ENCODE measurements around the gene KRTAP4-12.
"Not testable (repeated sequence)": the region's sequence is repeated elsewhere in the genome, so short reads cannot be mapped to it uniquely, and the experiment has no call there.

Gene KRTAP4-12

DNA sequence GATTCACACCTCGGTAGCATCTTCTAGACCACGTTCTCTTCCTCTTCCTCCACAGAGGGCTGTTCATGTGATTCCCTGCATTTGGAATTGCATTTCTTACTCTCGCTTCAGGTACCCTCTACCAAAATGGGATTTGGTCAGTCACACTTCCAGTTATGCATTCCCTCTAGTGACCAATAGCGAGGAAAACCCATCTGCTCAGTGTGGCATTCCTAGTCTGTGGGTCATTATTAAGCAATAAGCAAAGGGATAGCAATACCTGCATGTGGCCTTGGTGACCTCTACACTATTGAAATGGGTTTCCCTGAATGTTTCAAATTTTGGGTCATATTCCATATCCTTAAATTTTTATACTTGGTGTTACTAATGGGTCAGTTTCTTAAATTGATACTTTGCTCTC, 26.0 kb upstream of the KRTAP4-12 start:
- no peak for DNase-seq (ENCODE audit: low read depth, low spot score)
- H3K9me3 ChIP-seq (ENCODE audit: low read depth, low read length): 0 out of 2 replicates have a peak, but pooled peaks cover 2% of the 10 kb centered on the region
- no peak for TF ChIP-seq POLR2AphosphoS5 (IDR thresholded peaks at IDR 0.05; ENCODE audit: borderline replicate concordance, low read depth, low read length)
- TF ChIP-seq FOXP2 (optimal IDR thresholded peaks at IDR 0.05; ENCODE audit: control extremely low read depth, extremely low read length, insufficient read depth): no peak
- H3K9ac ChIP-seq (ENCODE audit: insufficient read length): no peak overlapping the region
- peaks cover 2% of the 10 kb centered on the region; the same call in 1 of the 2 replicates for H3K36me3 ChIP-seq (ENCODE audit: insufficient read depth, low read length)
- no peak overlapping the region for H3K4me3 ChIP-seq
- peak overlapping the region; percentile 100 for H3K27ac ChIP-seq

DNA sequence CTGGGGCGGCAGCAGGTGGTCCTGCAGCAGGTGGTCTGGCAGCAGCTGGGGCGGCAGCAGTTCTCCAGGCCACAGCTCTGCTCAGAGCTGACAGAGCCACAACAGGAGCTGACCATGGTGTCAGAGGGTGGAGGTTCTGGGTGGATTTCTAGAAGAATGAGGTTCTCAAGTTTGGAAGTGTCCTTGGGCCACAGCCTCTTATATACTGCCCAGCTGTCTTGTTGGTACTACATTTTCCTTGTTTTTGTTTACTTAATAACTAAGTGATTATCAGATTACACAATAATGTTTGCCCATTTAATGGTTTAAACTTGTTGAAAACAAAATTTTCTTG, 25.6 kb upstream of the KRTAP4-12 start, which contains the start of gene KRTAP4-5:
Gene KRTAP4-5, minus strand, starts transcription at position 174 of the 334 bp plus-strand sequence. Its CDS starts 58 bp downstream, at position 116.
- H3K9me3 ChIP-seq (ENCODE audit: low read depth, low read length): no peaks in the 10 kb centered on the region
- H3K9ac ChIP-seq (ENCODE audit: insufficient read length): peak within 1 kb of the TSS; percentile 67
- TF ChIP-seq FOXP2 (optimal IDR thresholded peaks at IDR 0.05; ENCODE audit: control extremely low read depth, extremely low read length, insufficient read depth) (no peak), POLR2AphosphoS5 (IDR thresholded peaks at IDR 0.05; ENCODE audit: borderline replicate concordance, low read depth, low read length) (no peak), EZH2 (IDR thresholded peaks at IDR 0.05) (no peak)
- DNase-seq (ENCODE audit: low read depth, low spot score): no peak
- no peak within 1 kb of the TSS for H3K4me3 ChIP-seq
- H3K36me3 ChIP-seq (ENCODE audit: insufficient read depth, low read length): no peaks in the 10 kb centered on the region
- H3K27ac ChIP-seq: peak within 1 kb of the TSS; percentile 100

DNA sequence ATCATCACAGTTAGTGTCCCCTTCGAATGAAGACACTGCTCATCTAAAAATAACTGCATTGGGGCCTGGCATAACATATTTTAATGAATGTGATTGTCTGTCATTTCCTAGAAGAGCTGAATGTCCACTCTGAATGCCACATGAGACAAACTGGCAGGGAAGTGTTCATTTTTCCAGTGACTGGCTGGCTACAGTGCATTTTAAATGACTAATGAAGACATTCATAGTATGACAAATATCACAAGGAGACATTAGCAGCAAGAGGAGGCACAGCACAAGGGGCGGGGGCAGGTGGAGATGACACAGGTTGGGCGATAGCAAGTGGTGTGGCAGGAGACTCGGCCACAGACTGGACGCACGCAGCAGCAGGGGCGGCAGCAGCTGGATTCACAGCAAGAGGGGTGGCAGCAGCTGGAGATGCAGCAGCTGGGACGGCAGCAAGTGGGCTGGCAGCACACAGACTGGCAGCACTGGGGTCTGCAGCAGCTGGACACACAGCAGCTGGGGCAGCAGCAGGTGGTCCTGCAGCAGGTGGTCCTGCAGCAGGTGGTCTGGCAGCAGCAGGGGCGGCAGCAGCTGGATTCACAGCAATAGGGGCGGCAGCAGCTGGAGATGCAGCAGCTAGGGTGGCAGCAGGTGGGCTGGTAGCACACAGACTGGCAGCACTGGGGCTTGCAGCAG, 25.1 kb upstream of the KRTAP4-12 start:
- Histone ChIP-seq H3K27ac (peak overlapping the region; percentile 100), H3K9ac (ENCODE audit: insufficient read length) (peak overlapping the region; percentile 67)
- H3K36me3 ChIP-seq (ENCODE audit: insufficient read depth, low read length); H3K4me3 ChIP-seq; DNase-seq (ENCODE audit: low read depth, low spot score); H3K9me3 ChIP-seq (ENCODE audit: low read depth, low read length): not testable (repeated sequence)

DNA sequence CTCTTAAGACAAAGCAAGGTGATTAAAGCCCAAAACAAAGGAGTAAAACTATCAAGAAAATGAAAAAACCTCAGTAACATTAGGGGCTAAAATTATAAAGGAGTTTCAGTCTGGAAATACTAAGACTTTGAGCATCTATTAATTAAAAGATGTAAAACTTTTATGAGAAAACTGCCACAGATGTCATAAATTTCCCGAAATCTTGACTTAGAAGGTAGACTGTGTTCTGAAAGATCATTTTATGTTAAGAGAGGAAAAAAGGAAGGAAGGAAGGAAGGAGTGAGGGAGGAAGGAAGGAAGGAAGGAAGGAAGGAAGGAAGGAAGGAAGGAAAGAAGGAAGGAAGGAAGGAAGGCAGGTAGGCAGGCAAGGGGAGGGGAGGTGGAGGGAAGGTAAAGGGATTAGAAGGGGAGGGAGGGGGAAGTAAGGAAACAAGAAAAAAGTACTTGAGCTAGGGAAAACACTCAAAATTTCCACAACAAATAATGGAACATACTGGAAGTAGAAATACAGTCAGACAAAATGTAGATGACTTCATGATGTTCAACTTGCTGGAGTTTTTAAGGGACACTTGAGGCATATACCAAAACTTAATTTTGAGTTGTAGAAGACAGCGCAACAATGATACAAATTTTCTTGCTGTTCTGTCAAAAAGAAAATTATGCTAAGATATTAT, 23.7 kb upstream of the KRTAP4-12 start:
- peak; percentile 98 for DNase-seq (ENCODE audit: low read depth, low spot score)
- peaks cover 11% of the 10 kb centered on the region; the same call in 1 of the 2 replicates for H3K9me3 ChIP-seq (ENCODE audit: low read depth, low read length)
- peaks cover 12% of the 10 kb centered on the region; the same call in 1 of the 2 replicates for H3K36me3 ChIP-seq (ENCODE audit: insufficient read depth, low read length)
- peak overlapping the region; percentile 79 for H3K9ac ChIP-seq (ENCODE audit: insufficient read length)
- H3K4me3 ChIP-seq: peak overlapping the region; percentile 18
- TF ChIP-seq EZH2 (IDR thresholded peaks at IDR 0.05) (no peak), POLR2AphosphoS5 (IDR thresholded peaks at IDR 0.05; ENCODE audit: borderline replicate concordance, low read depth, low read length) (peak; percentile 66; the same call in 1 of the 2 replicates)
- peak overlapping the region; percentile 100 for H3K27ac ChIP-seq

DNA sequence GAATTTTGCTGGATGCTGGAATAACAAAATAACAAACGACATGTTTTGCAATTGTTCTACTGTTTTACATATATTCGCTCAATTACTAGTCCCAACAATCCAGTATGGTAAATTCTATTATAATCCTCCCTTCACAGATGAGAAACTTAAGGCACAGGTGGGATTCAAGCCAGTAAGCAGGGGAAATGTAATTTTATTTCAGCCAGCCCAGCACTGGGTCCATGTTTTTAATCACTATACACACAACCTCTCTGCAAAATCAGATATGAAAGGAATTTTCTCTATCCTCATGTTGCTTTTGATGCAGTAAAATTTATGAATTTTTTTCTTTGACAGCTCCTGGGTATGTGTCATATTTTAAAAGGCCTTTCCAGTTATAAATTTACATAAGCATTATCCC, 21.3 kb upstream of the KRTAP4-12 start:
- peaks cover 12% of the 10 kb centered on the region; the same call in 1 of the 2 replicates for H3K36me3 ChIP-seq (ENCODE audit: insufficient read depth, low read length)
- H3K27ac ChIP-seq: peak overlapping the region; percentile 100
- H3K4me3 ChIP-seq: peak overlapping the region; percentile 18; the same call in 1 of the 2 replicates
- peak; percentile 91 for DNase-seq (ENCODE audit: low read depth, low spot score)
- peak overlapping the region; percentile 79 for H3K9ac ChIP-seq (ENCODE audit: insufficient read length)
- peaks cover 15% of the 10 kb centered on the region; the same call in 1 of the 2 replicates for H3K9me3 ChIP-seq (ENCODE audit: low read depth, low read length)
- TF ChIP-seq EZH2 (IDR thresholded peaks at IDR 0.05) (no peak), FOXP2 (optimal IDR thresholded peaks at IDR 0.05; ENCODE audit: control extremely low read depth, extremely low read length, insufficient read depth) (no peak), POLR2AphosphoS5 (IDR thresholded peaks at IDR 0.05; ENCODE audit: borderline replicate concordance, low read depth, low read length) (no peak; the same call in 1 of the 2 replicates)

DNA sequence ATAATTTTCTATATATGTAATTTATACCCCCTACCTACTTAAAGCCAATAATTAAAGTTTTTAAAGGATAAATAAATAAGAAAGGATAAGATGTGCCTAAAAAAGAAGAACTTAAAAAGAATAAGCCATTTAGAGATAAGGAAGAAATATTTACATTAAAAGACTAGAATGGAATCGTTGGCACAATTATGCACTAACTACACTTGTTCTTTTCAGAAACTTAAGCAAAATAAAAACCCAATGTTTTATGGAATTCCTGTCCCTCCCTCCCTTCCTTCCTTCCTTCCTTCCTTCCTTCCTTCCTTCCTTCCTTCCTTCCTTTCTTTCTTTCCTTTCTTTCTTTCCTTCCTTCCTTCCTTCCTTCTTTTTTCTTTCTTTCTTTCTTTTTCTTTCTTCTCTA, 20.9 kb upstream of the KRTAP4-12 start:
- H3K36me3 ChIP-seq (ENCODE audit: insufficient read depth, low read length): peaks cover 12% of the 10 kb centered on the region; the same call in 1 of the 2 replicates
- no peak for TF ChIP-seq EZH2 (IDR thresholded peaks at IDR 0.05)
- no peak for TF ChIP-seq FOXP2 (optimal IDR thresholded peaks at IDR 0.05; ENCODE audit: control extremely low read depth, extremely low read length, insufficient read depth)
- no peak; the same call in 1 of the 2 replicates for TF ChIP-seq POLR2AphosphoS5 (IDR thresholded peaks at IDR 0.05; ENCODE audit: borderline replicate concordance, low read depth, low read length)
- peaks cover 15% of the 10 kb centered on the region; the same call in 1 of the 2 replicates for H3K9me3 ChIP-seq (ENCODE audit: low read depth, low read length)
- no peak overlapping the region for H3K9ac ChIP-seq (ENCODE audit: insufficient read length)
- peak overlapping the region; percentile 18; the same call in 1 of the 2 replicates for H3K4me3 ChIP-seq
- DNase-seq (ENCODE audit: low read depth, low spot score): peak; percentile 96
- peak overlapping the region; percentile 100 for H3K27ac ChIP-seq

DNA sequence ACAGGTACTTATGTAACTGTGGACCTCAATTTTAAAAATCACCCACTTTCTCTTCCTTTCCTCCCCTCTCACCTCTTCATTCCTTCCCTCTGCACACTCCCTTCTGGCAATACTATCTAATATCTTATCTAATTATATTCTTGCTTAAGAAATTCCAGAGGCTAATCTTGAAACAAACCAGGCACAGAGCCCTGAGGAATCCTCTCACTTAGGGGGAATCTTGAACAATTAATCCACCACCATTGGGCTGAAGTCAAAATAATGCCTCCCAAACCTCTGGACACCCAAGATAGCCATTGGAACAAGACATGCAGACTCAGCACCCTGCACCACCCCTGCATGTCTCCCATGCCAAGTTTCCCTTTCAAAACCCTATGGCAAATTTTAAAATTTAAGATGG, 17.4 kb upstream of the KRTAP4-12 start:
- TF ChIP-seq EZH2 (IDR thresholded peaks at IDR 0.05) (no peak), FOXP2 (optimal IDR thresholded peaks at IDR 0.05; ENCODE audit: control extremely low read depth, extremely low read length, insufficient read depth) (no peak)
- no peak for DNase-seq (ENCODE audit: low read depth, low spot score)
- Histone ChIP-seq H3K9me3 (ENCODE audit: low read depth, low read length) (peaks cover 30% of the 10 kb centered on the region; the same call in 1 of the 2 replicates), H3K9ac (ENCODE audit: insufficient read length) (no peak overlapping the region), H3K4me3 (no peak overlapping the region), H3K27ac (0 out of 2 replicates have a peak overlapping the region, but pooled peaks have one; percentile 2), H3K36me3 (ENCODE audit: insufficient read depth, low read length) (peaks cover 12% of the 10 kb centered on the region; the same call in 1 of the 2 replicates)

DNA sequence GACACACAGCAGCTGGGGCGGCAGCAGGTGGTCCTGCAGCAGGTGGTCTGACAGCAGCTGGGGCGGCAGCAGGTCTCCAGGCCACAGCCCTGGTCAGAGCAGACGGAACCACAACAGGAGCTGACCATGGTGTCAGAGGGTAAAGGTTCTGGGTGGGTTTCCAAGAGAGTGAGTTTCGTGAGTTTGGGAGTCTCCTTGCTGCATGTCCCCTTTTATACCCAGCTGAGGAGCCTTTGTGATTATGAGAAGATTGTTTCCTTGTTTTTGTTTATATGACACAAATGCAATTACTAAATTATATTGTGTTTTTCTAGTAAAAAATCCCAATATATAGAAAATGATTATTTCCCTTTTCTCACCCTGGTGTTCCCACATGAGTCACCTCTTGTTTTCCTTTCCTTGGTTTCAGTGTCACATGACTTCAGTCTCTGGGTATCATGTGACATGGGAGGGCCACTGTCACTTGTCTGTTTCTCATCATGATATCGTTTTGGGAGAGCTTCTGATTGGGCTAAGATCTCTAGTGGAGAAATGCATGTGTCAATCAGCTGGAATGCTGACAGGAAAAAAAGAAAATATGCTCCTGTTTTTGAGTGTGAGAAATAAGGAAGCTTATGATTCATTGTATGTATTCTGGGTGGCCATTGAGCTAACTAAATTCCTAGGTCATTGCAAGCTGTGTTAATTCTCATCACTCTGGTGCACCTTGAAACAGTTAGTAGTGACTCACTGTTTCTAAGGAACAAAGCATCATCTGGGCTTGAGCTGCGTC, 16.6 kb upstream of the KRTAP4-12 start, which contains the start of gene KRTAP4-6:
Gene KRTAP4-6, minus strand, starts transcription at position 185 of the 772 bp plus-strand sequence. Its CDS starts 57 bp downstream, at position 128.
- DNase-seq (ENCODE audit: low read depth, low spot score): no peak
- TF ChIP-seq FOXP2 (optimal IDR thresholded peaks at IDR 0.05; ENCODE audit: control extremely low read depth, extremely low read length, insufficient read depth) (no peak), EZH2 (IDR thresholded peaks at IDR 0.05) (no peak), POLR2AphosphoS5 (IDR thresholded peaks at IDR 0.05; ENCODE audit: borderline replicate concordance, low read depth, low read length) (no peak)
- H3K9me3 ChIP-seq (ENCODE audit: low read depth, low read length): peaks cover 30% of the 10 kb centered on the region; the same call in 1 of the 2 replicates
- H3K4me3 ChIP-seq: no peak within 1 kb of the TSS
- 0 out of 2 replicates have a peak within 1 kb of the TSS, but pooled peaks have one; percentile 2 for H3K27ac ChIP-seq
- H3K36me3 ChIP-seq (ENCODE audit: insufficient read depth, low read length): peaks cover 12% of the 10 kb centered on the region; the same call in 1 of the 2 replicates
- no peak within 1 kb of the TSS for H3K9ac ChIP-seq (ENCODE audit: insufficient read length)

DNA sequence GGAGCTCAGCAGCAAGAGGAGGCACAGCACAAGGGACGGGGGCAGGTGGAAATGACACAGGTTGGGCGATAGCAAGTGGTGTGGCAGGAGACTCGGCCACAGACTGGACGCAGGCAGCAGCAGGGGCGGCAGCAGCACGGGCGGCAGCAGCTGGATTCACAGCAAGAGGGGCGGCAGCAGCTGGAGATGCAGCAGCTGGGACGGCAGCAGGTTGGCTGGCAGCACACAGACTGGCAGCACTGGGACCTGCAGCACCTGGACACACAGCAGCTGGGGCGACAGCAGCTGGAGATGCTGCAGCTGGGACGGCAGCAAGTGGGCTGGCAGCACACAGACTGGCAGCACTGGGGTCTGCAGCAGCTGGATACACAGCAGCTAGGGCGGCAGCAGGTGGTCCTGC, 15.9 kb upstream of the KRTAP4-12 start:
- Histone ChIP-seq H3K36me3 (ENCODE audit: insufficient read depth, low read length) (peaks cover 12% of the 10 kb centered on the region; the same call in 1 of the 2 replicates), H3K9me3 (ENCODE audit: low read depth, low read length) (peaks cover 30% of the 10 kb centered on the region; the same call in 1 of the 2 replicates)
- H3K27ac ChIP-seq; H3K9ac ChIP-seq (ENCODE audit: insufficient read length); DNase-seq (ENCODE audit: low read depth, low spot score); H3K4me3 ChIP-seq: not testable (repeated sequence)

Measured in SK-N-MC (cell line).